Pancreas (tissue), 10 donors: ENCODE measurements around the gene AKNA. TPM values are rescaled to one million over a fixed set of nuclear protein-coding genes. Genes with fewer than 3 reads are reported as not detected.

Experiments
- ATAC-seq, 4 donors: fragments of 200-7000 bp; cut with Tn5 transposase; one replicate each; pipeline versions ENCODE4 v1.8.0 to v1.9.1; 2020; ENCODE audit warnings: mild to moderate bottlenecking in 4 of 4, moderate library complexity in 4 of 4
- DNase-seq, 6 donors: peaks; one replicate each; pipeline ENCODE4 v3.0.0-alpha.2; 2020
- FAIRE-seq: peaks from 2 replicates; lab custom pipeline; 2012; peaks lifted over from hg19 to GRCh38; lab: Jason Lieb, UNC
- H3K27ac ChIP-seq, 4 donors: fragments of 200-600 bp; sonication (generic); 1 replicate in 3 of 4; 2 replicates in 1 of 4; pipeline versions ENCODE4 v1.5.0 to v1.8.0; 2020
- H3K27me3 ChIP-seq, 4 donors: fragments of 200-600 bp; one replicate each; pipeline ENCODE4 v1.8.0; 2021
- H3K36me3 ChIP-seq, 3 donors: fragments of 200-600 bp; sonication (generic) in 1 of 3; one replicate each; pipeline versions ENCODE4 v1.5.0 to v1.8.0; 2020 to 2021
- H3K4me1 ChIP-seq, 3 donors: fragments of 200-600 bp; one replicate each; pipeline ENCODE4 v1.8.0; 2021
- H3K4me3 ChIP-seq, 4 donors: fragments of 200-600 bp; sonication (generic) in 2 of 4; one replicate each; pipeline versions ENCODE4 v1.5.0 to v1.8.0; 2020 to 2021
- H3K9me3 ChIP-seq, 4 donors: fragments of 200-600 bp; one replicate each; pipeline ENCODE4 v1.8.0; 2021
- whole genome bisulfite sequencing, 2 donors: extraction: QIAGEN DNeasy Blood & Tissue Kit; methylation state at CpG; one replicate each; pipeline ENCODE4 v1.1.7; 2013; 5-methylcytosine and 5-hydroxymethylcytosine counted together
- intact Hi-C, 3 donors: fragments of 100-400 bp; cut with DNase I; formaldehyde crosslinking; loops; one replicate each; pipeline versions ENCODE4 v1.11.1 to v1.14.2; 2022
- polyA plus RNA-seq, 2 donors: library from polyadenylated mRNA; stranded (reverse); fragments of 200-250 nt; gene quantifications; one replicate each; pipeline ENCODE4 v1.2.3, GENCODE V29; 2013
- total RNA-seq, 6 donors: library from RNA; stranded (reverse); fragmentation: NEBNext Ultra II Directional in 4 of 6; extraction: Animal tissue kit (Norgen Biotek cat#: 25700) in 4 of 6; gene quantifications; one replicate each; pipeline versions ENCODE4 v1.2.1 to v1.2.4, GENCODE V29; 2021 to 2023
- TF ChIP-seq, protein P1 (sequence below), 4 donors: fragments of 200-600 bp; sonication (generic) in 3 of 4; IDR thresholded peaks; one replicate each; pipeline versions ENCODE4 v1.5.0 to v1.8.0; 2021; ENCODE audit warnings: antibody characterized with exemption in 4 of 4
- donor health status: healthy with polysubstance abuse.
- donor health status: DM: no; HTN: no; CAD: no; lungs with moderate emphysema.
- donor health status: DM: no; HTN: no; CAD: no.
- donor health status: control.
- donor health status: control.
- donor health status: Bipolar disorder and iron deficiency.
- donor health status: DM: yes; HTN: yes; CAD: no.
- donor health status: DM: no; HTN: no; CAD: no.
- donor health status: DM: no; HTN: no; CAD: no.
- donor health status: DM: yes; HTN: yes; CAD: no.

The AKNA gene
- total and polyA plus RNA-seq, 8 donors, result 5.4 to 18.0 (median 10.4) TPM

DNA sequence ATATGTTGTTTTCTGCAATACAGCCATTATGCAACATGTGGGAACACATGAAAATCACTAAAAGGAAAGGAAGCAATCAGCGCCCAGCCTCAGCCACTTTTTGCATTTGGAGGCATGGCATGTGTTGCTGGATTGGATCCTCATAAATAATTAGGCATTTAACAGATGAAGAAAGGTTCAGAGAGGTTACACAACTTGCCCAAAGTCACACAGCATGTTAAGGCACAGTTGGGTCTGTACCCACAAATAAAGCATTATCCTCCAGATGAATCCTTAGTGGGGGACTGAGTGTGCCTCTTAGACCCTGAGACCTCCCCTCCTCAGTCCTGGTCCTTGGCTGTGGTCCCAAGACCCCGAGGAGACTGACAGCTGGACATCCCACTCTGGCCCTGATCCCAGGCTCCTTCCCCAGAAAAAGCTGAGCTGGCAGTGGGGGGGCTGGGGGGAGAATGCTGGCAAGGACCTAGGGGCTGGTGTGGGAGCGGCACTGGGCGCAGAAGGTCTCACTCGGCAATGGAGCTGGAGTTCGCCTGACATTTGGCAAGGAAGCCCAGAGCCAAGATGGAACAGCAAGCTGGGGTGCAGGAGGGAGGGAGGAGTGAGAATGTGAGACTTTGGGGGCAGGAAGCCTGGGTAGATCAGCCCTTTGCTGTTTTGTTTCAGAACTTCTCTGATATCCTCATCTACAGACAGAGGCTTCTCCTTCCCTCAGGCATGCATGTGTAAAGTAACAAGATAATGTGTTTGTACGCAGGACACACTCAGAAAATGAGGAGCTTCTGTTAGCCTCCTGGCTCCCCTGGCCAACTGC lies 6.9 kb upstream of the AKNA start:
- intact Hi-C loops, result no loop called here
- Histone ChIP-seq H3K27ac (no peak overlapping the region), H3K4me1 (peaks cover 4 to 11% (median 6%) of the 10 kb centered on the region in 3 donors), H3K27me3 (no peaks in the 10 kb centered on the region), H3K4me3 (no peak overlapping the region), H3K9me3 (no peaks in the 10 kb centered on the region), H3K36me3 (no peaks in the 10 kb centered on the region)
- TF ChIP-seq, protein P1, sequence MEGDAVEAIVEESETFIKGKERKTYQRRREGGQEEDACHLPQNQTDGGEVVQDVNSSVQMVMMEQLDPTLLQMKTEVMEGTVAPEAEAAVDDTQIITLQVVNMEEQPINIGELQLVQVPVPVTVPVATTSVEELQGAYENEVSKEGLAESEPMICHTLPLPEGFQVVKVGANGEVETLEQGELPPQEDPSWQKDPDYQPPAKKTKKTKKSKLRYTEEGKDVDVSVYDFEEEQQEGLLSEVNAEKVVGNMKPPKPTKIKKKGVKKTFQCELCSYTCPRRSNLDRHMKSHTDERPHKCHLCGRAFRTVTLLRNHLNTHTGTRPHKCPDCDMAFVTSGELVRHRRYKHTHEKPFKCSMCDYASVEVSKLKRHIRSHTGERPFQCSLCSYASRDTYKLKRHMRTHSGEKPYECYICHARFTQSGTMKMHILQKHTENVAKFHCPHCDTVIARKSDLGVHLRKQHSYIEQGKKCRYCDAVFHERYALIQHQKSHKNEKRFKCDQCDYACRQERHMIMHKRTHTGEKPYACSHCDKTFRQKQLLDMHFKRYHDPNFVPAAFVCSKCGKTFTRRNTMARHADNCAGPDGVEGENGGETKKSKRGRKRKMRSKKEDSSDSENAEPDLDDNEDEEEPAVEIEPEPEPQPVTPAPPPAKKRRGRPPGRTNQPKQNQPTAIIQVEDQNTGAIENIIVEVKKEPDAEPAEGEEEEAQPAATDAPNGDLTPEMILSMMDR (IDR thresholded peaks at IDR 0.05), result no peak
- DNase-seq, result no peak
- ATAC-seq, result no peak
- FAIRE-seq, result no peak
- 66% methylated on average over 7 of the region's 7 CpGs for WGBS, 2 donors

DNA sequence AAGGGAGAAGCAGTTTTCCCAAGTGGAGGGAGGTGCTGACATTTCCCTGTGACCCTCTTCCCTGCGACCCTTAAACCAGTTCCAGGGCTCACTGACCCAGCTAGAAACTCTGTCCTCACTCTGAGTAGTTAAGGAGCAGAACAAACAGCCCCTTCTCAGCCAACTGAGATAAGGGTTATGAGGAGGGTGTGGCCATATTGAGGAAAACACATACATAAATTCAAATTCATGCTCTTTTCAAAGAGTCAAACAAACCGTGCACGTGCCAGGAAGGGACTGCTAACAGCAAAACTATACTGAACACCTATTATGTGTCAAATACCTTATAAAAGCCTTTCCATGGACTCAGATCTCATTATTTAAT lies 4.9 kb upstream of the AKNA start:
- DNase-seq (peak in 1 of 6 donors; percentile 35), FAIRE-seq (no peak), ATAC-seq (peak; percentile 54 to 77 (median 64))
- H3K4me1 ChIP-seq, result peaks cover 4 to 11% (median 6%) of the 10 kb centered on the region in 3 donors
- no peaks in the 10 kb centered on the region for H3K27me3 ChIP-seq
- intact Hi-C loops, result no loop called here
- peak overlapping the region in 3 of 4 donors; percentile 20 to 76 (median 55) for H3K27ac ChIP-seq
- no peak overlapping the region for H3K4me3 ChIP-seq
- no peaks in the 10 kb centered on the region for H3K9me3 ChIP-seq
- TF ChIP-seq, protein P1 (IDR thresholded peaks at IDR 0.05), result no peak
- WGBS, 2 donors, result 6 to 15% methylated on average over 3 of the region's 3 CpGs
- H3K36me3 ChIP-seq, result no peaks in the 10 kb centered on the region

DNA sequence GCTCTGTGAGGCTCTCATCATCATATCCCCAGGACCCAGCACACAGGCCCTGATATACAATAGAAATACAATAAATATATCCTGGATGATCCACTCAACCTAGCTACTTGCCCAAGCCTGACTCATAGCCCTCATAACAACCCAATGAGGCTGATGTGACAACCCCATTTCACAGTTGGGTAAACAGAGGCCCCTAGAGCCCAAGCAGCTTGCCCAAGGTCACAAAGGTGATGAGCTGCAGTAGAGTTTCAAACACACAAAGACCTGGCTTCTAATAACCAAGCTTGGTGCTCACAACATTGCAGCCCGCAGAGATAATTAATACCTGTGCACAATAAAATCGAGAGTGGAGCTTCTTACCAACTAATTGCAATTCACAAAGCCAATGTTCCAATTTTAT lies 3.2 kb upstream of the AKNA start:
- Histone ChIP-seq H3K27me3 (no peaks in the 10 kb centered on the region), H3K9me3 (no peaks in the 10 kb centered on the region), H3K27ac (no peak overlapping the region), H3K4me1 (peaks cover 0 to 11% (median 6%) of the 10 kb centered on the region in 3 donors), H3K36me3 (no peaks in the 10 kb centered on the region), H3K4me3 (no peak overlapping the region)
- intact Hi-C loops, result no loop called here
- no peak for DNase-seq
- ATAC-seq, result no peak
- WGBS, 2 donors, result 88 to 89% methylated on average over 2 of the region's 2 CpGs
- no peak for FAIRE-seq
- TF ChIP-seq, protein P1 (IDR thresholded peaks at IDR 0.05), result no peak

DNA sequence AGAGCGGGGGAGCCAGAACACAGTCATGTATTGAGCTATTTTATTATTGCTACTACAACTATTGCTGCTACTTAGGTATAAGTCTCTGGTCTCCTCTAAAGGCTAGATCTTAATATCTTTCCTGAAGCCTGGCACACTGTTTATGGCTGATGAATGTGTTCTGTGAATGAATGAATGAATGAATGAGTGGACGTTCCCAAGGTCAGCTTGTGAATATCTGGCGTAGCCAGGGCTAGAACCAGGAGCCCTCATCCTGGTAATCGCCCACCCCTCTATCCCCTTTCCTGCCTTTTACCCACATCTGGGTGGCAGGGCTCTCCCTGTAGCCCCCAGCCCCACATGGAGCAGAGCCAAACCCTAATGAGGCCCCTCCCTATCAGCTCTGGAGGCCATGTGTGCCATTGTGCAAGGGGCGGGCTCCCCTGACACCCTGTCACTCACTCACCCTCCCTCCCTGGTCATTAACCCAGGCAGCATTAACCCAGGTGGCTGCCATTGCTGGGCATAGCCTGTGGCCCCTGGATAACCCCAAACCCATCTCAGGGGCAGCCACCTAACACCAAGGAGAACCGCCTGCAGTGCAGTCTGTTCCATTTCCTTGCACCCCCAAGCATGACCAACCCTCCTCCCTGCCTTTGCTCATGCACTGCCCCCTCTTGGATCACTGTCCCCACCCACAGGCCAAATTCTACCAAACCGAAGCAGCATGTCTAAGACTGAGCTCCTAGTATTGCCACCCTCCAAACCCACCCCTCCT lies 2.0 kb upstream of the AKNA start:
- WGBS, 2 donors, result 77 to 81% methylated on average over 7 of the region's 7 CpGs
- H3K4me1 ChIP-seq, result peaks cover 0 to 11% (median 6%) of the 10 kb centered on the region in 3 donors
- intact Hi-C loops, result no loop called here
- no peak for DNase-seq
- H3K9me3 ChIP-seq, result no peaks in the 10 kb centered on the region
- no peaks in the 10 kb centered on the region for H3K36me3 ChIP-seq
- no peak for FAIRE-seq
- no peak for ATAC-seq
- no peak overlapping the region for H3K27ac ChIP-seq
- no peaks in the 10 kb centered on the region for H3K27me3 ChIP-seq
- H3K4me3 ChIP-seq, result no peak overlapping the region
- TF ChIP-seq, protein P1 (IDR thresholded peaks at IDR 0.05), result no peak
